Panc1 (cell line): Measurements from ENCODE around the gene SUGCT. TPM values are rescaled to one million over a fixed set of nuclear protein-coding genes. Genes with fewer than 3 reads are reported as not detected.

Source experiments
- ATAC-seq: fragments of 200-7000 bp; cut with Tn5 transposase; 2 replicates; pipeline ENCODE4 v1.9.1; 2020; ENCODE audit warnings: mild to moderate bottlenecking, moderate library complexity
- BruUV-seq: library from RNA; stranded (reverse); fragments of 400-500 nt; replicated peaks from 2 replicates; lab custom pipeline; 2021; lab: Mats Ljungman, UMichigan
- CTCF ChIA-PET: fragments of 300-600 bp; sonication (Branson Sonifier 250); formaldehyde crosslinking; loops from one replicate; lab custom pipeline; 2022; ENCODE audit warnings: antibody characterized with exemption; lab: Charles Lee
- POLR2A ChIA-PET: fragments of 300-600 bp; sonication (Branson Sonifier 250); formaldehyde crosslinking; loops from one replicate; lab custom pipeline; 2022; ENCODE audit warnings: antibody characterized with exemption; lab: Charles Lee
- DNase-seq: peaks from one replicate; pipeline ENCODE4 v3.0.0-alpha.2; 2010; ENCODE audit warnings: low read depth, low spot score
- H3K27ac ChIP-seq: 2 replicates; pipeline ENCODE4 v1.5.1; 2011; ENCODE audit warnings: mild to moderate bottlenecking, low read length, inconsistent platforms
- H3K27me3 ChIP-seq: fragments of 200-500 bp; sonication (Bioruptor generic); 2 replicates; pipeline ENCODE4 v1.6.0; 2014; ENCODE audit warnings: low read length, inconsistent platforms; ENCODE audit not compliant: control insufficient read depth, insufficient read depth
- H3K36me3 ChIP-seq: fragments of 200-500 bp; sonication (Bioruptor generic); 2 replicates; pipeline ENCODE4 v1.5.1; 2014; ENCODE audit warnings: inconsistent platforms, mild to moderate bottlenecking, low read length, moderate library complexity; ENCODE audit not compliant: control insufficient read depth, insufficient read depth
- H3K4me1 ChIP-seq: 2 replicates; pipeline ENCODE4 v1.5.1; 2011; ENCODE audit warnings: inconsistent platforms, mild to moderate bottlenecking, low read length, moderate library complexity; ENCODE audit not compliant: control insufficient read depth, insufficient read depth
- H3K4me3 ChIP-seq, 2 experiments: 2 replicates each; pipeline ENCODE4 v1.5.1; 2011 to 2012; ENCODE audit warnings: low read depth in 2 of 2, low read length in 2 of 2, mild to moderate bottlenecking in 2 of 2, inconsistent platforms in 1 of 2, moderate library complexity in 1 of 2
- H3K9me3 ChIP-seq: fragments of 200-500 bp; sonication (Bioruptor generic); 2 replicates; pipeline ENCODE4 v1.5.1; 2014; ENCODE audit warnings: low read depth, mild to moderate bottlenecking, inconsistent platforms, low read length, moderate library complexity; ENCODE audit not compliant: control insufficient read depth, insufficient read depth
- POLR2AphosphoS5 ChIP-seq: IDR thresholded peaks from 2 replicates; pipeline ENCODE4 v1.6.1; 2012; ENCODE audit warnings: mild to moderate bottlenecking, low read depth, low read length, moderate library complexity
- REST ChIP-seq, 2 experiments: IDR thresholded peaks; 2 replicates each; pipeline ENCODE4 v1.6.1; 2011 to 2012; ENCODE audit warnings: low read depth in 2 of 2, control low read depth in 1 of 2, low read length in 1 of 2, mild to moderate bottlenecking in 1 of 2, moderate library complexity in 1 of 2; ENCODE audit not compliant: insufficient read depth in 1 of 2
- SIN3A ChIP-seq: IDR thresholded peaks from 2 replicates; pipeline ENCODE4 v1.6.1; 2012; ENCODE audit warnings: low read depth, mild to moderate bottlenecking, low read length, moderate library complexity, borderline replicate concordance; ENCODE audit not compliant: insufficient read depth
- TCF7L2 ChIP-seq: IDR thresholded peaks from 2 replicates; pipeline ENCODE4 v1.6.1; 2011; ENCODE audit warnings: mild to moderate bottlenecking, low read depth, low read length, inconsistent platforms
- in situ Hi-C: cut with HindIII; loops from 2 replicates; pipeline ENCODE4 v1.10.0; 2016; ENCODE audit warnings: low sequenced_read_pairs, low pct_unique_long_range_greater_than_20kb
- intact Hi-C: fragments of 100-400 bp; cut with micrococcal nuclease; formaldehyde crosslinking; loops from one replicate; pipeline ENCODE4 v1.10.0; 2022; ENCODE audit not compliant: unreplicated experiment
- total RNA-seq: library from RNA; stranded (reverse); gene quantifications from one replicate; pipeline ENCODE4 v1.2.1, GENCODE V29; 2021; ENCODE audit not compliant: unreplicated experiment
- TF ChIP-seq, protein P1 (sequence below): fragments of 450-650 bp; IDR thresholded peaks from 2 replicates; pipeline ENCODE4 v1.5.1; 2017; ENCODE audit warnings: mild to moderate bottlenecking

Gene SUGCT
- total RNA-seq, 1 experiment from 2014 or later = 3.1 TPM

- no peaks in the 10 kb centered on the region for H3K36me3 ChIP-seq
- no TSS peak for BruUV-seq
- H3K27ac ChIP-seq = no peak overlapping the region
- ATAC-seq (no peak), DNase-seq (no peak)
- intact Hi-C loops (no loop called here), in situ Hi-C loops (no loop called here)
- ChIA-PET CTCF (no interaction called here), POLR2A (no interaction called here)
- no peak for TF ChIP-seq REST (IDR thresholded peaks at IDR 0.05; ENCODE audit: insufficient read depth in 1 of 2, low read depth in 2 of 2, low read length in 1 of 2)
- no peak for TF ChIP-seq TCF7L2
- TF ChIP-seq POLR2AphosphoS5 = no peak
- no peak for TF ChIP-seq SIN3A
- H3K4me1 ChIP-seq = no peaks in the 10 kb centered on the region
- H3K27me3 ChIP-seq = no peaks in the 10 kb centered on the region
- no peaks in the 10 kb centered on the region for H3K9me3 ChIP-seq
- no peak overlapping the region for H3K4me3 ChIP-seq
Observed at GRCh38 chr7:40796723-40797122, 661.9 kb downstream of the SUGCT start.

DNA sequence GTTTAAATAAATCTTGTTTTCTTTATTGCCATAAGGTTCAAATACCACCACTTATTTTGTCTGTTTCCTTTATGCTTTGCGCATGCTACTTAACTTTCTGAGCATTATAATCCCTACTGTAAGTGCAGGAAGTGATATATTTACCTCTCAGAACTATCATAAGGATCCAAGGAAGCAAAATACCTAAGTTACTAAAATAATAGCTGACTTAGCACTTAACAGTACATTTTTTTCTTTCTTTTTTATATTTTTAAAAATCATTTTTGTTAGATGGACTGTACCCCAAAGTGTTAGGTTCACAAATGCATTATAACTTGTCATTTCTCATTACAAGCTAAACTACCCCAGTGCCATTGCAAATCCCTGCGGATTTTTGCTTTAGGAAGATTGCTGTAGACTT, 663.8 kb downstream of the SUGCT start:
- Histone ChIP-seq H3K27ac (no peak overlapping the region), H3K9me3 (no peaks in the 10 kb centered on the region), H3K4me3 (no peak overlapping the region), H3K36me3 (no peaks in the 10 kb centered on the region), H3K4me1 (no peaks in the 10 kb centered on the region), H3K27me3 (no peaks in the 10 kb centered on the region)
- DNase-seq = no peak
- in situ Hi-C loops (no loop called here), intact Hi-C loops (no loop called here)
- ChIA-PET CTCF (no interaction called here), POLR2A (no interaction called here)
- BruUV-seq = no TSS peak
- TF ChIP-seq TCF7L2 (no peak), SIN3A (no peak), POLR2AphosphoS5 (no peak), REST (IDR thresholded peaks at IDR 0.05; ENCODE audit: insufficient read depth in 1 of 2, low read depth in 2 of 2, low read length in 1 of 2) (no peak)
- TF ChIP-seq, protein P1, sequence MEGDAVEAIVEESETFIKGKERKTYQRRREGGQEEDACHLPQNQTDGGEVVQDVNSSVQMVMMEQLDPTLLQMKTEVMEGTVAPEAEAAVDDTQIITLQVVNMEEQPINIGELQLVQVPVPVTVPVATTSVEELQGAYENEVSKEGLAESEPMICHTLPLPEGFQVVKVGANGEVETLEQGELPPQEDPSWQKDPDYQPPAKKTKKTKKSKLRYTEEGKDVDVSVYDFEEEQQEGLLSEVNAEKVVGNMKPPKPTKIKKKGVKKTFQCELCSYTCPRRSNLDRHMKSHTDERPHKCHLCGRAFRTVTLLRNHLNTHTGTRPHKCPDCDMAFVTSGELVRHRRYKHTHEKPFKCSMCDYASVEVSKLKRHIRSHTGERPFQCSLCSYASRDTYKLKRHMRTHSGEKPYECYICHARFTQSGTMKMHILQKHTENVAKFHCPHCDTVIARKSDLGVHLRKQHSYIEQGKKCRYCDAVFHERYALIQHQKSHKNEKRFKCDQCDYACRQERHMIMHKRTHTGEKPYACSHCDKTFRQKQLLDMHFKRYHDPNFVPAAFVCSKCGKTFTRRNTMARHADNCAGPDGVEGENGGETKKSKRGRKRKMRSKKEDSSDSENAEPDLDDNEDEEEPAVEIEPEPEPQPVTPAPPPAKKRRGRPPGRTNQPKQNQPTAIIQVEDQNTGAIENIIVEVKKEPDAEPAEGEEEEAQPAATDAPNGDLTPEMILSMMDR = no peak
- ATAC-seq = no peak
